ENCODE data around the gene GTPBP4. TPM values are rescaled to one million over a fixed set of nuclear protein-coding genes. Genes with fewer than 3 reads are reported as not detected.

GTPBP4 gene
- total and polyA plus RNA-seq, 2 of the 13 experiments (the other 11 are each of a cell fraction or from before 2014, with no cell fraction given), result 24.1 to 85.5 TPM

- in situ Hi-C loops (cut with HindIII; ENCODE audit: extremely low pct_ligation_motif_present, low pct_unique_long_range_greater_than_20kb) (no loop called here), intact Hi-C loops (cut with micrococcal nuclease; ENCODE audit: unreplicated experiment) (no loop called here)
- peaks cover 4 to 11% of the 10 kb centered on the region in 2 experiments; a peak in 3 of 5 replicates for H3K36me3 ChIP-seq (replicated peaks in 1 of 2; ENCODE audit: control insufficient read depth in 1 of 2, insufficient read depth in 2 of 2, low read length in 2 of 2)
- no peak overlapping the region for H3K9ac ChIP-seq (ENCODE audit: insufficient read depth, low read depth, low read length)
- ChIA-PET CTCF (ENCODE audit: low intra/inter-chr PET ratio, low total read pairs) (no interaction called here), POLR2A (no interaction called here)
- no peak for FAIRE-seq
- no peak overlapping the region for H3K27ac ChIP-seq (ENCODE audit: extremely low read length, insufficient read depth, low read length)
- H3K4me3 ChIP-seq (replicated peaks in 1 of 3; ENCODE audit: insufficient read depth in 1 of 3, low read depth in 2 of 3, low read length in 3 of 3), result no peak overlapping the region
- DNase-seq (ENCODE audit: low spot score), result no peak
- no peak overlapping the region for H2AFZ ChIP-seq (ENCODE audit: low read length)
- no peaks in the 10 kb centered on the region for H3K27me3 ChIP-seq (ENCODE audit: control insufficient read depth in 1 of 2, insufficient read depth in 2 of 2, low read length in 2 of 2)
- peak; percentile 55 for ATAC-seq
- H3K4me1 ChIP-seq (ENCODE audit: insufficient read depth, low read length), result no peaks in the 10 kb centered on the region
- WGBS (ENCODE audit: low lambda C conversion rate), result 77% methylated on average over 14 of the region's 14 CpGs
- H4K20me1 ChIP-seq (ENCODE audit: insufficient read depth, low read length), result 0 out of 2 replicates have a peak, but pooled peaks cover 11% of the 10 kb centered on the region
- H3K79me2 ChIP-seq (ENCODE audit: insufficient read depth, low read length), result no peaks in the 10 kb centered on the region
- no peaks in the 10 kb centered on the region for H3K9me3 ChIP-seq (ENCODE audit: low read length)
- H3K4me2 ChIP-seq (ENCODE audit: low read depth, low read length), result no peak overlapping the region
- BruUV-seq (replicated peaks), result no TSS peak
- TF ChIP-seq ZNF75D (CRISPR knock-in tag; IDR thresholded peaks at IDR 0.05; ENCODE audit: borderline replicate concordance) (no peak), TARDBP (CRISPR knock-in tag; IDR thresholded peaks at IDR 0.05) (no peak), REST (IDR thresholded peaks at IDR 0.05; ENCODE audit: borderline replicate concordance in 1 of 2, low read depth in 1 of 2, low read length in 2 of 2) (no peak), ELF3 (CRISPR knock-in tag; IDR thresholded peaks at IDR 0.05) (no peak), MAFF (IDR thresholded peaks at IDR 0.05; ENCODE audit: low read depth, low read length) (no peak), ZNF670 (CRISPR knock-in tag; IDR thresholded peaks at IDR 0.05; ENCODE audit: borderline replicate concordance) (no peak), ZNF816 (CRISPR knock-in tag; IDR thresholded peaks at IDR 0.05; ENCODE audit: borderline replicate concordance) (no peak), ZNF496 (CRISPR knock-in tag; IDR thresholded peaks at IDR 0.05; ENCODE audit: insufficient replicate concordance) (no peak), ZNF841 (CRISPR knock-in tag; IDR thresholded peaks at IDR 0.05; ENCODE audit: borderline replicate concordance) (no peak), ZNF329 (CRISPR knock-in tag; IDR thresholded peaks at IDR 0.05; ENCODE audit: low read depth) (no peak)
- TF ChIP-seq, protein P1, sequence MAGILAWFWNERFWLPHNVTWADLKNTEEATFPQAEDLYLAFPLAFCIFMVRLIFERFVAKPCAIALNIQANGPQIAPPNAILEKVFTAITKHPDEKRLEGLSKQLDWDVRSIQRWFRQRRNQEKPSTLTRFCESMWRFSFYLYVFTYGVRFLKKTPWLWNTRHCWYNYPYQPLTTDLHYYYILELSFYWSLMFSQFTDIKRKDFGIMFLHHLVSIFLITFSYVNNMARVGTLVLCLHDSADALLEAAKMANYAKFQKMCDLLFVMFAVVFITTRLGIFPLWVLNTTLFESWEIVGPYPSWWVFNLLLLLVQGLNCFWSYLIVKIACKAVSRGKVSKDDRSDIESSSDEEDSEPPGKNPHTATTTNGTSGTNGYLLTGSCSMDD (CRISPR knock-in tag; IDR thresholded peaks at IDR 0.05), result no peak
- TF ChIP-seq, protein P2, sequence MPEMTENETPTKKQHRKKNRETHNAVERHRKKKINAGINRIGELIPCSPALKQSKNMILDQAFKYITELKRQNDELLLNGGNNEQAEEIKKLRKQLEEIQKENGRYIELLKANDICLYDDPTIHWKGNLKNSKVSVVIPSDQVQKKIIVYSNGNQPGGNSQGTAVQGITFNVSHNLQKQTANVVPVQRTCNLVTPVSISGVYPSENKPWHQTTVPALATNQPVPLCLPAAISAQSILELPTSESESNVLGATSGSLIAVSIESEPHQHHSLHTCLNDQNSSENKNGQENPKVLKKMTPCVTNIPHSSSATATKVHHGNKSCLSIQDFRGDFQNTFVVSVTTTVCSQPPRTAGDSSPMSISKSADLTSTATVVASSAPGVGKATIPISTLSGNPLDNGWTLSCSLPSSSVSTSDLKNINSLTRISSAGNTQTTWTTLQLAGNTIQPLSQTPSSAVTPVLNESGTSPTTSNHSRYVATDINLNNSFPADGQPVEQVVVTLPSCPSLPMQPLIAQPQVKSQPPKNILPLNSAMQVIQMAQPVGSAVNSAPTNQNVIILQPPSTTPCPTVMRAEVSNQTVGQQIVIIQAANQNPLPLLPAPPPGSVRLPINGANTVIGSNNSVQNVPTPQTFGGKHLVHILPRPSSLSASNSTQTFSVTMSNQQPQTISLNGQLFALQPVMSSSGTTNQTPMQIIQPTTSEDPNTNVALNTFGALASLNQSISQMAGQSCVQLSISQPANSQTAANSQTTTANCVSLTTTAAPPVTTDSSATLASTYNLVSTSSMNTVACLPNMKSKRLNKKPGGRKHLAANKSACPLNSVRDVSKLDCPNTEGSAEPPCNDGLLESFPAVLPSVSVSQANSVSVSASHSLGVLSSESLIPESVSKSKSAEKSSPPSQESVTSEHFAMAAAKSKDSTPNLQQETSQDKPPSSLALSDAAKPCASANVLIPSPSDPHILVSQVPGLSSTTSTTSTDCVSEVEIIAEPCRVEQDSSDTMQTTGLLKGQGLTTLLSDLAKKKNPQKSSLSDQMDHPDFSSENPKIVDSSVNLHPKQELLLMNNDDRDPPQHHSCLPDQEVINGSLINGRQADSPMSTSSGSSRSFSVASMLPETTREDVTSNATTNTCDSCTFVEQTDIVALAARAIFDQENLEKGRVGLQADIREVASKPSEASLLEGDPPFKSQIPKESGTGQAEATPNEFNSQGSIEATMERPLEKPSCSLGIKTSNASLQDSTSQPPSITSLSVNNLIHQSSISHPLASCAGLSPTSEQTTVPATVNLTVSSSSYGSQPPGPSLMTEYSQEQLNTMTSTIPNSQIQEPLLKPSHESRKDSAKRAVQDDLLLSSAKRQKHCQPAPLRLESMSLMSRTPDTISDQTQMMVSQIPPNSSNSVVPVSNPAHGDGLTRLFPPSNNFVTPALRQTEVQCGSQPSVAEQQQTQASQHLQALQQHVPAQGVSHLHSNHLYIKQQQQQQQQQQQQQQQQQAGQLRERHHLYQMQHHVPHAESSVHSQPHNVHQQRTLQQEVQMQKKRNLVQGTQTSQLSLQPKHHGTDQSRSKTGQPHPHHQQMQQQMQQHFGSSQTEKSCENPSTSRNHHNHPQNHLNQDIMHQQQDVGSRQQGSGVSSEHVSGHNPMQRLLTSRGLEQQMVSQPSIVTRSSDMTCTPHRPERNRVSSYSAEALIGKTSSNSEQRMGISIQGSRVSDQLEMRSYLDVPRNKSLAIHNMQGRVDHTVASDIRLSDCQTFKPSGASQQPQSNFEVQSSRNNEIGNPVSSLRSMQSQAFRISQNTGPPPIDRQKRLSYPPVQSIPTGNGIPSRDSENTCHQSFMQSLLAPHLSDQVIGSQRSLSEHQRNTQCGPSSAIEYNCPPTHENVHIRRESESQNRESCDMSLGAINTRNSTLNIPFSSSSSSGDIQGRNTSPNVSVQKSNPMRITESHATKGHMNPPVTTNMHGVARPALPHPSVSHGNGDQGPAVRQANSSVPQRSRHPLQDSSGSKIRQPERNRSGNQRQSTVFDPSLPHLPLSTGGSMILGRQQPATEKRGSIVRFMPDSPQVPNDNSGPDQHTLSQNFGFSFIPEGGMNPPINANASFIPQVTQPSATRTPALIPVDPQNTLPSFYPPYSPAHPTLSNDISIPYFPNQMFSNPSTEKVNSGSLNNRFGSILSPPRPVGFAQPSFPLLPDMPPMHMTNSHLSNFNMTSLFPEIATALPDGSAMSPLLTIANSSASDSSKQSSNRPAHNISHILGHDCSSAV (CRISPR knock-in tag; IDR thresholded peaks at IDR 0.05; ENCODE audit: borderline replicate concordance), result no peak
Observed at GRCh38 chr10:1036341-1036791, 48.1 kb downstream of the GTPBP4 start.

Data from HepG2 (cell line).